Measurements from ENCODE around the gene GALNTL6.

GRCh38 chr4:172843192-172843591 lies 1030.0 kb downstream of the GALNTL6 start:
- TF ChIP-seq, protein P1, sequence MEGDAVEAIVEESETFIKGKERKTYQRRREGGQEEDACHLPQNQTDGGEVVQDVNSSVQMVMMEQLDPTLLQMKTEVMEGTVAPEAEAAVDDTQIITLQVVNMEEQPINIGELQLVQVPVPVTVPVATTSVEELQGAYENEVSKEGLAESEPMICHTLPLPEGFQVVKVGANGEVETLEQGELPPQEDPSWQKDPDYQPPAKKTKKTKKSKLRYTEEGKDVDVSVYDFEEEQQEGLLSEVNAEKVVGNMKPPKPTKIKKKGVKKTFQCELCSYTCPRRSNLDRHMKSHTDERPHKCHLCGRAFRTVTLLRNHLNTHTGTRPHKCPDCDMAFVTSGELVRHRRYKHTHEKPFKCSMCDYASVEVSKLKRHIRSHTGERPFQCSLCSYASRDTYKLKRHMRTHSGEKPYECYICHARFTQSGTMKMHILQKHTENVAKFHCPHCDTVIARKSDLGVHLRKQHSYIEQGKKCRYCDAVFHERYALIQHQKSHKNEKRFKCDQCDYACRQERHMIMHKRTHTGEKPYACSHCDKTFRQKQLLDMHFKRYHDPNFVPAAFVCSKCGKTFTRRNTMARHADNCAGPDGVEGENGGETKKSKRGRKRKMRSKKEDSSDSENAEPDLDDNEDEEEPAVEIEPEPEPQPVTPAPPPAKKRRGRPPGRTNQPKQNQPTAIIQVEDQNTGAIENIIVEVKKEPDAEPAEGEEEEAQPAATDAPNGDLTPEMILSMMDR (IDR thresholded peaks at IDR 0.05): no peak
- no peak for TF ChIP-seq EZH2 (IDR thresholded peaks at IDR 0.05; ENCODE audit: borderline replicate concordance, insufficient read depth, low read depth, low read length, poor library complexity, severe bottlenecking)
